Measurements from ENCODE around the gene TRABD2B. TPM values are rescaled to one million over a fixed set of nuclear protein-coding genes. Genes with fewer than 3 reads are reported as not detected.
A peak's percentile ranks its signal among the peaks of the same experiment; 100 is the strongest.

TRABD2B gene
- total and polyA plus RNA-seq, 4 donors = 0.28 to 2.6 (median 1.3) TPM

DNA sequence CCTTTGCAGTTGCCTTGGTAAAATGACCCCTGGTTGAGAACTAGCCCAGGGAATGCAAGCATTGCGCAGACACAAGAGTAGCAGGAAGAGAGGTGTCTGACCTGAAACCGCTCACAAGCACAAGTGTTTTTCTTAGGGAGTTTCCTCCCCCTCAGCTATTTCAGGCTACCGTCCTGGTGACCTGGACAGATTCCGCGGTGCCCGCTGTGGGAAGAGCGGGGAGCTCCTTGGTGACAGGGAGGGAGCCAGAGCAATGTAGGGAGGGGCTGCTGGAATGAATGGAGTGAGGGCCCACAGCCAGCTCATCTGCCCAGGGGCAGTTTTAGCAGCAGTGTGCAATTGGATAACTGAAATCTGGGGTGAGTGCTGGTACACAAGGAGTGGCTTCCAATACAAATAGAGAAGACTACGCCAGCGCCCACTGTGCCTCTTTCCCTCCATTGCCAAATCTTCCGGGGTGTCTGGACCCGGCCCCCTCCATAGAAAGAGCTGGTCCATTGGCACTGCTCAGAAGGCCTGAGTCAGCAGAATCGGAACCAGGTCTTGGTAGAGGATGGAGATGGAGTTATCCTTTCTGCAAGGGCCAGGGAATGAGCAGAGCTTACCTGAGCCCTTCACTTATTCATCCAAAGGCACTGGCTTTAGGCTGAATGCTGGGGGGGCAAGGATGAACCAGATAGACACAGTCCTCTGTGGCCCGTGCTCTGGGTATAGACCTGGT, 82.8 kb downstream of the TRABD2B start:
- Histone ChIP-seq H3K27ac (ENCODE audit: low read depth in 1 of 2, low read length in 2 of 2) (no peak overlapping the region), H3K36me3 (ENCODE audit: control insufficient read depth in 4 of 4, insufficient read depth in 3 of 4, low read depth in 1 of 4, low read length in 3 of 4) (no peaks in the 10 kb centered on the region), H3K4me3 (ENCODE audit: low read depth in 1 of 3, low read length in 3 of 3) (no peak overlapping the region), H3K4me1 (ENCODE audit: control insufficient read depth in 4 of 4, insufficient read depth in 4 of 4, low read length in 3 of 4) (peaks cover 21 to 52% (median 35%) of the 10 kb centered on the region in 4 donors), H3K27me3 (ENCODE audit: control insufficient read depth in 4 of 4, insufficient read depth in 4 of 4, low read length in 3 of 4) (no peaks in the 10 kb centered on the region), H3K9ac (ENCODE audit: low read depth in 1 of 2, low read length in 2 of 2) (no peak overlapping the region), H3K9me3 (ENCODE audit: control insufficient read depth in 4 of 4, low read length in 3 of 4) (no peaks in the 10 kb centered on the region)
- TF ChIP-seq SP1 (IDR thresholded peaks at IDR 0.05) (peak; percentile 9), GABPA (IDR thresholded peaks at IDR 0.05 in 1 of 2, conservative IDR thresholded peaks at IDR 0.05 in 1 of 2) (no peak)
- 56% methylated on average over 13 of the region's 13 CpGs for WGBS
- DNase-seq (ENCODE audit: low spot score) = no peak

DNA sequence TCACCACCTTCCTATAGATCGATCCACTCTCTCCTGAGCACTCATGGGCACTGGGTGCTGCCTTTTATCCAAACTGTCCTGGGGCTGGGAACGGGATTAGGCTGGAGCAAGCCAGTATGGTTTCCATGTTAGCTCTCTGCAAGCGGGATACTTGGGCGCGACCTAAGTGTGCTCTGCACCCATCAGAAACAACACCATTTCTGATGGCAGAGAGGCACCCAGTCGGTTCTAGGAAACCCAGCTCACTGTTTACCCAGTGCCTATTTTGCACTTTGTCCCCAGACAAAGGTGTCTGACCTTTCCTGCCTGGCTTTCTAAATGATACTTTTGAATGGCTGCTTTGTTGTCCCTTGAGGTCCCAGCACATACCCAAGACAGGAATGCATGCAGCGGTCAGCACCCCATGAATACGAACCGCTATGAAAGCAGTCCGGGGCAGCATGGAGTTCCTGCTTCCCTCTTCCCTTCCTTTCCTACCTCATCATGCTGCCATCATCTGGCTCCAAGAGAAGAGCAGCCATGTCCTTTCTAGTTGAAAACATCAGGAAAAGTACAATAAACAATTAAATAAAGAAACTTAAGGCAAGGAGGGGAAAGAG, 83.9 kb downstream of the TRABD2B start:
- no peak for TF ChIP-seq ATF3 (IDR thresholded peaks at IDR 0.05)
- peak; percentile 97 to 99 for TF ChIP-seq HNF4A (conservative IDR thresholded peaks at IDR 0.05)
- peak; percentile 85 to 92 for TF ChIP-seq RXRA (IDR thresholded peaks at IDR 0.05)
- peak; percentile 97 for TF ChIP-seq SP1 (IDR thresholded peaks at IDR 0.05)
- TF ChIP-seq YY1 (IDR thresholded peaks at IDR 0.05) = peak; percentile 88
- TF ChIP-seq ZBTB33 (IDR thresholded peaks at IDR 0.05) = no peak
- TF ChIP-seq JUND (IDR thresholded peaks at IDR 0.05) = peak in 1 of 2 donors; percentile 71
- peak; percentile 87 for TF ChIP-seq FOXA1 (IDR thresholded peaks at IDR 0.05)
- TF ChIP-seq GABPA (IDR thresholded peaks at IDR 0.05 in 1 of 2, conservative IDR thresholded peaks at IDR 0.05 in 1 of 2) = peak in 1 of 2 donors; percentile 25
- TF ChIP-seq NR2F2 (IDR thresholded peaks at IDR 0.05) = peak; percentile 90
- TF ChIP-seq EGR1 (IDR thresholded peaks at IDR 0.05; ENCODE audit: low read depth in 2 of 2) = peak in 1 of 2 donors; percentile 37
- TF ChIP-seq, protein P1, sequence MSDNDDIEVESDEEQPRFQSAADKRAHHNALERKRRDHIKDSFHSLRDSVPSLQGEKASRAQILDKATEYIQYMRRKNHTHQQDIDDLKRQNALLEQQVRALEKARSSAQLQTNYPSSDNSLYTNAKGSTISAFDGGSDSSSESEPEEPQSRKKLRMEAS (IDR thresholded peaks at IDR 0.05) = peak; percentile 58
- TF ChIP-seq, protein P2, sequence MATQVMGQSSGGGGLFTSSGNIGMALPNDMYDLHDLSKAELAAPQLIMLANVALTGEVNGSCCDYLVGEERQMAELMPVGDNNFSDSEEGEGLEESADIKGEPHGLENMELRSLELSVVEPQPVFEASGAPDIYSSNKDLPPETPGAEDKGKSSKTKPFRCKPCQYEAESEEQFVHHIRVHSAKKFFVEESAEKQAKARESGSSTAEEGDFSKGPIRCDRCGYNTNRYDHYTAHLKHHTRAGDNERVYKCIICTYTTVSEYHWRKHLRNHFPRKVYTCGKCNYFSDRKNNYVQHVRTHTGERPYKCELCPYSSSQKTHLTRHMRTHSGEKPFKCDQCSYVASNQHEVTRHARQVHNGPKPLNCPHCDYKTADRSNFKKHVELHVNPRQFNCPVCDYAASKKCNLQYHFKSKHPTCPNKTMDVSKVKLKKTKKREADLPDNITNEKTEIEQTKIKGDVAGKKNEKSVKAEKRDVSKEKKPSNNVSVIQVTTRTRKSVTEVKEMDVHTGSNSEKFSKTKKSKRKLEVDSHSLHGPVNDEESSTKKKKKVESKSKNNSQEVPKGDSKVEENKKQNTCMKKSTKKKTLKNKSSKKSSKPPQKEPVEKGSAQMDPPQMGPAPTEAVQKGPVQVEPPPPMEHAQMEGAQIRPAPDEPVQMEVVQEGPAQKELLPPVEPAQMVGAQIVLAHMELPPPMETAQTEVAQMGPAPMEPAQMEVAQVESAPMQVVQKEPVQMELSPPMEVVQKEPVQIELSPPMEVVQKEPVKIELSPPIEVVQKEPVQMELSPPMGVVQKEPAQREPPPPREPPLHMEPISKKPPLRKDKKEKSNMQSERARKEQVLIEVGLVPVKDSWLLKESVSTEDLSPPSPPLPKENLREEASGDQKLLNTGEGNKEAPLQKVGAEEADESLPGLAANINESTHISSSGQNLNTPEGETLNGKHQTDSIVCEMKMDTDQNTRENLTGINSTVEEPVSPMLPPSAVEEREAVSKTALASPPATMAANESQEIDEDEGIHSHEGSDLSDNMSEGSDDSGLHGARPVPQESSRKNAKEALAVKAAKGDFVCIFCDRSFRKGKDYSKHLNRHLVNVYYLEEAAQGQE (IDR thresholded peaks at IDR 0.05) = peak; percentile 79
- no peak for TF ChIP-seq TAF1 (conservative IDR thresholded peaks at IDR 0.05)
- peak; percentile 89 for TF ChIP-seq FOXA2 (IDR thresholded peaks at IDR 0.05)
- peak; percentile 93 for TF ChIP-seq HNF4G (IDR thresholded peaks at IDR 0.05)
- TF ChIP-seq, protein P3, sequence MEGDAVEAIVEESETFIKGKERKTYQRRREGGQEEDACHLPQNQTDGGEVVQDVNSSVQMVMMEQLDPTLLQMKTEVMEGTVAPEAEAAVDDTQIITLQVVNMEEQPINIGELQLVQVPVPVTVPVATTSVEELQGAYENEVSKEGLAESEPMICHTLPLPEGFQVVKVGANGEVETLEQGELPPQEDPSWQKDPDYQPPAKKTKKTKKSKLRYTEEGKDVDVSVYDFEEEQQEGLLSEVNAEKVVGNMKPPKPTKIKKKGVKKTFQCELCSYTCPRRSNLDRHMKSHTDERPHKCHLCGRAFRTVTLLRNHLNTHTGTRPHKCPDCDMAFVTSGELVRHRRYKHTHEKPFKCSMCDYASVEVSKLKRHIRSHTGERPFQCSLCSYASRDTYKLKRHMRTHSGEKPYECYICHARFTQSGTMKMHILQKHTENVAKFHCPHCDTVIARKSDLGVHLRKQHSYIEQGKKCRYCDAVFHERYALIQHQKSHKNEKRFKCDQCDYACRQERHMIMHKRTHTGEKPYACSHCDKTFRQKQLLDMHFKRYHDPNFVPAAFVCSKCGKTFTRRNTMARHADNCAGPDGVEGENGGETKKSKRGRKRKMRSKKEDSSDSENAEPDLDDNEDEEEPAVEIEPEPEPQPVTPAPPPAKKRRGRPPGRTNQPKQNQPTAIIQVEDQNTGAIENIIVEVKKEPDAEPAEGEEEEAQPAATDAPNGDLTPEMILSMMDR (IDR thresholded peaks at IDR 0.05; ENCODE audit: low read depth, low read length, missing input control) = no peak
- TF ChIP-seq RAD21 (IDR thresholded peaks at IDR 0.05) = peak; percentile 39 to 66
- WGBS = 50% methylated on average over 10 of the region's 10 CpGs
- DNase-seq (ENCODE audit: low spot score) = no peak

More for the DNA sequence above, 83.9 kb downstream of the TRABD2B start:
- Histone ChIP-seq H3K27me3 (ENCODE audit: control insufficient read depth in 4 of 4, insufficient read depth in 4 of 4, low read length in 3 of 4) (no peaks in the 10 kb centered on the region), H3K9ac (ENCODE audit: low read depth in 1 of 2, low read length in 2 of 2) (no peak overlapping the region), H3K4me1 (ENCODE audit: control insufficient read depth in 4 of 4, insufficient read depth in 4 of 4, low read length in 3 of 4) (peaks cover 16 to 41% (median 25%) of the 10 kb centered on the region in 4 donors), H3K27ac (ENCODE audit: low read depth in 1 of 2, low read length in 2 of 2) (peak overlapping the region; percentile 38 to 48), H3K4me3 (ENCODE audit: low read depth in 1 of 3, low read length in 3 of 3) (no peak overlapping the region), H3K9me3 (ENCODE audit: control insufficient read depth in 4 of 4, low read length in 3 of 4) (no peaks in the 10 kb centered on the region), H3K36me3 (ENCODE audit: control insufficient read depth in 4 of 4, insufficient read depth in 3 of 4, low read depth in 1 of 4, low read length in 3 of 4) (no peaks in the 10 kb centered on the region)
